ENCODE results near the gene MCUR1. TPM values are rescaled to one million over a fixed set of nuclear protein-coding genes. Genes with fewer than 3 reads are reported as not detected.

The MCUR1 gene
- total RNA-seq, 1 experiment from 2014 or later, result 28.6 TPM

GRCh38 chr6:13810688-13811446 is 3.5 kb downstream of the MCUR1 start:
- Histone ChIP-seq H4K20me1 (ENCODE audit: low read length) (peaks cover 5% of the 10 kb centered on the region; the same call in 1 of the 2 replicates), H3K27me3 (ENCODE audit: low read length) (no peaks in the 10 kb centered on the region), H3K79me2 (ENCODE audit: low read length) (peaks cover 59% of the 10 kb centered on the region), H3K9me3 (ENCODE audit: low read length) (no peaks in the 10 kb centered on the region), H3K27ac (ENCODE audit: low read length) (no peak overlapping the region), H3K4me1 (ENCODE audit: insufficient read depth, low read length) (peaks cover 18% of the 10 kb centered on the region), H2AFZ (ENCODE audit: low read length) (no peak overlapping the region), H3K4me3 (ENCODE audit: low read length) (no peak overlapping the region), H3K36me3 (ENCODE audit: low read depth, low read length) (no peaks in the 10 kb centered on the region), H3K4me2 (ENCODE audit: low read length) (no peak overlapping the region), H3K9me2 (replicated peaks; ENCODE audit: low read length) (no peaks in the 10 kb centered on the region), H3K9ac (ENCODE audit: low read length) (no peak overlapping the region), H3F3A (ENCODE audit: low read length, unreplicated experiment) (no peaks in the 10 kb centered on the region)
- no peak for TF ChIP-seq EZH2phosphoT487 (IDR thresholded peaks at IDR 0.05; ENCODE audit: borderline replicate concordance, low read length)
- no peak for TF ChIP-seq EZH2 (IDR thresholded peaks at IDR 0.05; ENCODE audit: low read length, unreplicated experiment)
- TF ChIP-seq CTCF (conservative IDR thresholded peaks at IDR 0.05; ENCODE audit: low read depth, low read length), result no peak
- intact Hi-C loops (cut with micrococcal nuclease), result loop anchor here (5.0 kb wide), 2 partner anchors 99 to 256 kb away; partner anchors contain the start of gene RANBP9
- CTCF ChIA-PET, result interaction anchor here (0.7 kb wide), 1 partner anchor 187 kb away, joined by 3 read pairs; no protein-coding TSS in a partner anchor
- BruUV-seq (replicated peaks), result no TSS peak
- DNase-seq, result no peak
- no peak for ATAC-seq
- POLR2A ChIA-PET (ENCODE audit: unreplicated experiment), result no interaction called here

GRCh38 chr6:13808801-13809200 is 5.6 kb downstream of the MCUR1 start:
- H3K4me2 ChIP-seq (ENCODE audit: low read length), result no peak overlapping the region
- no peak overlapping the region for H3K27ac ChIP-seq (ENCODE audit: low read length)
- no peaks in the 10 kb centered on the region for H3K9me2 ChIP-seq (replicated peaks; ENCODE audit: low read length)
- intact Hi-C loops (cut with micrococcal nuclease), result no loop called here
- H3K36me3 ChIP-seq (ENCODE audit: low read depth, low read length), result no peaks in the 10 kb centered on the region
- H2AFZ ChIP-seq (ENCODE audit: low read length), result no peak overlapping the region
- no peak overlapping the region for H3K9ac ChIP-seq (ENCODE audit: low read length)
- no peak for DNase-seq
- no peaks in the 10 kb centered on the region for H3F3A ChIP-seq (ENCODE audit: low read length, unreplicated experiment)
- H3K9me3 ChIP-seq (ENCODE audit: low read length), result no peaks in the 10 kb centered on the region
- no peak for ATAC-seq
- ChIA-PET POLR2A (ENCODE audit: unreplicated experiment) (interaction anchor here (0.7 kb wide), 1 partner anchor 22 kb away, joined by 6 read pairs; no protein-coding TSS in a partner anchor), CTCF (no interaction called here)
- H3K4me1 ChIP-seq (ENCODE audit: insufficient read depth, low read length), result peaks cover 13% of the 10 kb centered on the region
- H3K79me2 ChIP-seq (ENCODE audit: low read length), result peaks cover 59% of the 10 kb centered on the region
- TF ChIP-seq CTCF (conservative IDR thresholded peaks at IDR 0.05; ENCODE audit: low read depth, low read length), result no peak
- no peak for TF ChIP-seq EZH2 (IDR thresholded peaks at IDR 0.05; ENCODE audit: low read length, unreplicated experiment)
- no peak for TF ChIP-seq EZH2phosphoT487 (IDR thresholded peaks at IDR 0.05; ENCODE audit: borderline replicate concordance, low read length)
- H3K27me3 ChIP-seq (ENCODE audit: low read length), result no peaks in the 10 kb centered on the region
- BruUV-seq (replicated peaks), result no TSS peak
- H3K4me3 ChIP-seq (ENCODE audit: low read length), result no peak overlapping the region
- peaks cover 5% of the 10 kb centered on the region; the same call in 1 of the 2 replicates for H4K20me1 ChIP-seq (ENCODE audit: low read length)

- ATAC-seq (no peak), DNase-seq (no peak)
- Histone ChIP-seq H2AFZ (ENCODE audit: low read length) (no peak overlapping the region), H3K4me1 (ENCODE audit: insufficient read depth, low read length) (peaks cover 9% of the 10 kb centered on the region; the same call in 1 of the 2 replicates), H3K9me2 (replicated peaks; ENCODE audit: low read length) (no peaks in the 10 kb centered on the region), H3K9ac (ENCODE audit: low read length) (no peak overlapping the region), H3K27me3 (ENCODE audit: low read length) (no peaks in the 10 kb centered on the region), H3K9me3 (ENCODE audit: low read length) (no peaks in the 10 kb centered on the region), H3F3A (ENCODE audit: low read length, unreplicated experiment) (no peaks in the 10 kb centered on the region), H3K4me3 (ENCODE audit: low read length) (no peak overlapping the region), H4K20me1 (ENCODE audit: low read length) (peaks cover 5% of the 10 kb centered on the region; the same call in 1 of the 2 replicates), H3K79me2 (ENCODE audit: low read length) (peaks cover 49% of the 10 kb centered on the region), H3K27ac (ENCODE audit: low read length) (no peak overlapping the region), H3K36me3 (ENCODE audit: low read depth, low read length) (no peaks in the 10 kb centered on the region), H3K4me2 (ENCODE audit: low read length) (no peak overlapping the region)
- CTCF ChIA-PET, result no interaction called here
- no TSS peak for BruUV-seq (replicated peaks)
- POLR2A ChIA-PET (ENCODE audit: unreplicated experiment), result no interaction called here
- intact Hi-C loops (cut with micrococcal nuclease), result no loop called here
- TF ChIP-seq EZH2 (IDR thresholded peaks at IDR 0.05; ENCODE audit: low read length, unreplicated experiment) (no peak), EZH2phosphoT487 (IDR thresholded peaks at IDR 0.05; ENCODE audit: borderline replicate concordance, low read length) (no peak), CTCF (conservative IDR thresholded peaks at IDR 0.05; ENCODE audit: low read depth, low read length) (no peak)
These were observed 6.7 kb downstream of the MCUR1 start for GRCh38 chr6:13807696-13808095.

Measured in PC-3 (cell line).